GM21529 (cell line): ENCODE measurements around the gene TRIM26.
"Not testable (repeated sequence)": the region's sequence is repeated elsewhere in the genome, so short reads cannot be mapped to it uniquely, and the experiment has no call there.

Experiments
- ATAC-seq: cut with Tn5 transposase; IDR thresholded peaks from one replicate; pipeline ENCODE4 v1.9.1; 2021; ENCODE audit not compliant: unreplicated experiment

TRIM26 gene

DNA sequence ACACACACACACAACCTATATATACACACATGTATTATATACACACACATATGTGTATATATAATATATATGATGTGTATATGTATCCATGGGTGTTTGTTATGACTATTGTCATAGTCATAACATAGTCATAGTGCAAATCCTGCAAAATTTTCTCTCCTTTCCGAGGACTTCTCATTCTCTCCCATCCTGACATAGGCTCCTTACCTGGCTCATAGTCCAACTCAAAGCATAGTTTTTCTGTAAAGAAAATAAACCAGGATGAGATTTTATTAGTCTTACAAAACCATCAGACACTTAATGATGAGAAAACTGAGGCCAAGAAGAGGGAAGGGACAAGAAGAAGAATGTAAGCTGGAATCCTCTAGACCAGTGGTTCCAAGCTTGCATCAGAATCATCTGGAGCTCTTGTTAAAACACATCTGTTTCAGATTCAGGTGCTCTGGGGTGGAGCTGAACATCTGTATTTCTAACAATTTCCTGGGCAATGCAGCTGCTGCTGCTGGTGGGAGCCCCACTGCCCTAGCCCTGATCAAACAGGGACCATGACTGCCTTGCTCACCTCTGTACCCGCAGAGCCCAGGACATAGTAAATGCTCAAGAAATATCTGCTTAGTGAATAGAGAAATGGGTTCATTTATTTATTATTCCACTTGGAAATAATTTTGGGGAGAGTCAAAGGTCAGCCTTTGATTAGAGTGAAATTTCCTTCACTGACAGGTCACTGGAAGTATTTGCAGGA, 57.5 kb downstream of the TRIM26 start:
- ATAC-seq, result no peak

- ATAC-seq, result no peak
These were observed 58.3 kb downstream of the TRIM26 start for GRCh38 chr6:30154709-30155519.

DNA sequence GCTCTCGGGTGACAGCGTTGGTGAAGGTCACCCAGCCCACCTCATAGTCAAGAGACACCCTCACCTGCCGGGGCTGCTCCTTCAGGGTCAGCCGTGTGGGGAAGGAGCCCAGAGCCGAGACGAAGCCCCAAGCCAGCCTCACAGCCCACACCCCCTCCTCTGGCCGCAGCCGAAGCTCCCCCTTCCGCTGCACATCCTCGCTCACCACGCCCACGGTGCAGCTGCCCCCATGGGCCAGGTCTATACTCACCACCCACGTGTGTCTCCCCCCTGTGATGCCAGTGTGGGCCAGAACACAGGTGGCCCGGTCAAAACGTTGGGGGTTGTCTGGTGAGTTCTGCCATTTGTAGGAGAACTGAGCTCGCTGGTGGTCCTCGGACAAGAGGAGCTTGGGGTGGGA, 59.1 kb downstream of the TRIM26 start:
- no peak for ATAC-seq

- no peak for ATAC-seq
These were observed 60.1 kb downstream of the TRIM26 start for GRCh38 chr6:30152910-30153610.

DNA sequence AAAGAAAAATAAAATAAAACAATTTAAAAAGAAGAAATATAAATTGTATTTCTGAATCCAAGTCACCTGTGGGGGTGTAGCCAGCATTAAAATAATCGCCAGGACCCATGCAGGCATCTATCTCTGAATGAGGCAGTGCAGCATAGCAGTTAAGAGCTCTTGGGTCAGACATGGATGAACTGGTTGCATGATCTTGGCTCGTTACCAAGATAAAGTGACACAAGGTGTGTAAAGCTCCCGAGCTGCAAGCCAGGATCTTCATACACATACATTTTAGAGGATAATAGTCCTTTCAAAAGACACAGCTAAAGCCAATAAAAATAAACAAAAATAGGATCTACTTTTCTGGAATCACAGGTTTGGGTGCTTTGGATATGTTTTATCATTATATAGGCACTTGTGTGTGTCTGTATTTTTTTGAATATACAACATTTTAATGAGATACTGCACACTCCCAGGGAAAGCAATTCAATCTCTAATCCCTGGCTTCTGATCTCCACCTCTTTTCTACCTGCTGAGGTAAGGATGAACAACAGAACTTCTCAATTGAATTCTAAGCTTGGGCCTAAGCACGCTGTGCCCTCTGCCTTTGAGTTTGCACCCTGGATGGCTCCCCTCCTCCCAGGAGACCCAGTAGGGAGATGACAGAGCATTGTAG, 61.1 kb downstream of the TRIM26 start:
- ATAC-seq, result no peak

GRCh38 chr6:30151580-30151979, 61.6 kb downstream of the TRIM26 start:
- no peak for ATAC-seq

DNA sequence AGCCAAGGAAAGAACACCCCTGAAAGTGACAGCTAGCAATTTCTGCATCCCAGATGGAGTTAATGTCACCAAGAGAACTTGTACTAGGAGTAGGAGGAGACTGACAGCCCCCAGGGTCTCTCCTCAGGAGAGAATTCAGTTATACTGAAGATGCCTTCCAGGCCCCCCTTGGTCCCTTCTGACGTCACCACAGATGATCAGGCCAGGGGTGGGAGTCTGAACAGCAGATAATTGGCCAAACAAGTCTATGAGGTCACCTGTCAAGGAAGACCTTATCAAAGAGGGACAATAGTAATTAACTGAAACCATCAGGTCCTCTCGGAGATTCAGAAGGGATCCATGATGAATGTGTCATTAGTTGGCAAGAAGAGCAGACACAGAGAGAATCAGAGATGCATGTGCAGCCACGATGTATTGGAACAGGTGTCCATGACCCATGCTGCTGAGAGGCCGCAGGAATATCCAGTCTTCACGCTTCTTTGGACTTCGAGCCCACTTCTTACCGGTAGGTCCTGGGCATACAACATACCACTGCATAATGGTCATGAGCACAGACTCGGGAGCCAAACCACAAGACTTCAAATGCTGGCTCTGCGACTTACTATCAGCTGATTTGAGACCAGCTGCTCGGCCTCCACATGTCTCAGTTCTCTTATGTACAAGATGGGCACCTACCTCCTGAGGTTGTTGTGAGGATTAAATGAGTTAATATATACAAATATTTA, 62.4 kb downstream of the TRIM26 start:
- ATAC-seq, result no peak

GRCh38 chr6:30149858-30150550, 63.2 kb downstream of the TRIM26 start:
- ATAC-seq, result no peak

- no peak for ATAC-seq
These were observed 64.0 kb downstream of the TRIM26 start for GRCh38 chr6:30149234-30149633.

DNA sequence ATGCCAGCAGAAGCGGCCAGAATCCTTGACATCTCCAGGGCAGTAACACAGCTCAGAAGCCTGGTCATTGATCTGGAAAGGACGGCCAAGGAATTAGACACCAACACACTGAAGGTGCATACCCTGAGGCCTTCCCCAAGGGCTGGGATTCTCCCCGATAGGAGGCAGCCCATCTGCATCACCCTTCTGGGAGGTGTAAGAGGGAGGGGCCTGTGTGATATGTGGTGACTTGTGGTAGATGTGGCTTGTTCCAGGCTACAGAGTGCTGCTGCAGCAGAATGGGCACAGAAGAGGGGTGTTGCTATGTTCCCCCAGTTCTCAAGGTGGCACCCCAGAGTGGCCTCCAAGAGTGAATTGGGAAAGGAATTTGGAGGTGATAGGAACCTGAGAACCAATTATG, 66.1 kb downstream of the TRIM26 start:
- ATAC-seq, result no peak

GRCh38 chr6:30145818-30146217, 67.4 kb downstream of the TRIM26 start:
- ATAC-seq, result no peak

DNA sequence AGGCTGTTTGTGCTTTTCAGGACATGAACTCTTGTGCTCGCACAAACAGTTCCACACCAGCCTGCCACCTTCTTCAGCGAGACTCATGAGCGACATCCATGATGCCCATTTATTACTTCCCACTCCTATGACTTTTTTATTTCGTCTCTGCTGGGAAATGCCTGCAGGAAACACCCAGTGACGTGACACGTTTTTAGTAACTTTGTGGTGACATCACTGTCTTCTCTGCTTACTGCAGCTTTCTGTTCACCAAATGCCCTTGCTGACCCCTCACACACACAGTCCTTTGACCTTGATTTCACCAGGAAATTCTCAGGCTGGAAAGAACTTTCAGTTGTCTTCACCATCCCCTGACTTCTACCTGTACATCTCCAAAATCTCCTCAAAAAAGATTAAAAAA, 68.4 kb downstream of the TRIM26 start:
- no peak for ATAC-seq

GRCh38 chr6:30143780-30144179, 69.4 kb downstream of the TRIM26 start:
- no peak for ATAC-seq

DNA sequence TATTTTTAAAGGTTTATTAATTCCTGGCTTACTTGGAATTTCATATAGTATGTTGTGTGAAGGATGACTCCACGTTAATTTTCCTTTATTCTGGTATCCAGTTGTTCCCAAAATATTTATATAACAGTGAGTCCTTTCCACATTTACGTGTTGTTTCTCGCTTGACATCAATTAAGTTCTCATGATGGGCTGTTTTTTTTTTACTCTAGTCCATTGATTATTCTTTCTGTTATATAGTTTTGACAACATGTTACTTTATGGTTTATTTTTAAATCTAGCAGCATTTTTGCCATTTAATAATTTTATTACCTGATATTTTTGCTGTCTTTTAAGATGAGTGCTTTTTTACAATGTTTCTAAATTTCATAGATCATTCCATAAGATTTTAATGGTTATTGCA, 70.5 kb downstream of the TRIM26 start:
- no peak for ATAC-seq

- ATAC-seq, result not testable (repeated sequence)
These were observed 73.0 kb downstream of the TRIM26 start for GRCh38 chr6:30140240-30140639.

GRCh38 chr6:30136570-30137286, 76.5 kb downstream of the TRIM26 start:
- no peak for ATAC-seq

- ATAC-seq, result no peak
These were observed 77.4 kb downstream of the TRIM26 start, which contains the start of gene TRIM40 for GRCh38 chr6:30135757-30136156. TRIM40 (plus strand) TSS chr6:30136140; CDS start chr6:30137037, 897 bp downstream.

- ATAC-seq, result no peak
These were observed 78.1 kb downstream of the TRIM26 start for GRCh38 chr6:30135147-30135546.
